NCI-H1092 treated with DMSO at 0.1 percent for 48 hours (cell line): ENCODE data around the gene SERTAD1.

Experiments
- DNase-seq: peaks from one replicate; lab custom pipeline; 2025; lab: John Stamatoyannopoulos, UW

SERTAD1 gene

DNA sequence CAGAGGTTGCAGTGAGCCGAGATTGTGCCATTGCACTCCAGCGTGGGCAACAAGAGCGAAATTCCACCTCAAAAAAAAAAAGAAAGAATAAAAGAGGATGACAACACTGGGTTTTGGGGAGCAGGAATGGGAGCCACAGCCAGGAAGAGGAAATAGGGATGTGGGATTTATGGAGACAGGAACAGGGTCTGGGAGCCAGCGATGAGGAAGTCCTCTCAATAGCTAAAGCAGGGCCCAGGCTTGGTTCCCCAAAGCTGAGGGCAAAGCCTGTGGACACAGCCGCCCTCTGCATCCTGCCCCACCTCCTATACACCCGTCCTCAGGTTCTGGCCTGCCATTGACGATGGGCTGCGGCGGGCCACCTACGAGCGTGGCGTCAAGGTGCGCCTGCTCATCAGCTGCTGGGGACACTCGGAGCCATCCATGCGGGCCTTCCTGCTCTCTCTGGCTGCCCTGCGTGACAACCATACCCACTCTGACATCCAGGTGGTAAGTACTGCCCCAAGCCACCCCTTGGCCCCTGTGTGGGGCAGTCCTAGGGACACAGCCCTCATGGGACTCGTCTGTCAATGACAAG lies 49.4 kb downstream of the SERTAD1 start:
- no peak for DNase-seq

GRCh38 chr19:40374084-40374483 lies 51.7 kb downstream of the SERTAD1 start:
- no peak for DNase-seq

- DNase-seq = no peak
These were observed 54.0 kb downstream of the SERTAD1 start for GRCh38 chr19:40371802-40372122.
